OCI-LY1 (cell line): ENCODE measurements around the gene RCC1.

Experiments used
- H2AFZ ChIP-seq: fragments of 200-600 bp; sonication (generic), shearing (Covaris generic); 2 replicates; pipeline ENCODE4 v1.6.0; 2014; ENCODE audit warnings: antibody characterized with exemption, mild to moderate bottlenecking, low read length
- H3F3A ChIP-seq: fragments of 200-600 bp; sonication (generic), shearing (Covaris generic); 2 replicates; pipeline ENCODE4 v1.6.0; 2014; ENCODE audit warnings: mild to moderate bottlenecking, antibody characterized with exemption, low read length, moderate library complexity; ENCODE audit not compliant: insufficient read depth
- H3K27ac ChIP-seq: fragments of 200-600 bp; sonication (generic); 2 replicates; pipeline ENCODE4 v1.5.1; 2014; ENCODE audit warnings: low read length, mixed run types, mild to moderate bottlenecking, low read depth; ENCODE audit not compliant: poor library complexity, severe bottlenecking
- H3K27me3 ChIP-seq: fragments of 200-600 bp; sonication (generic); 2 replicates; pipeline ENCODE4 v1.6.0; 2014; ENCODE audit warnings: antibody characterized with exemption, mild to moderate bottlenecking, low read length, moderate library complexity; ENCODE audit not compliant: insufficient read depth
- H3K36me3 ChIP-seq: fragments of 200-600 bp; sonication (generic); 2 replicates; pipeline ENCODE4 v1.6.1; 2014; ENCODE audit warnings: mild to moderate bottlenecking, antibody characterized with exemption, low read length, moderate library complexity, mixed read lengths; ENCODE audit not compliant: insufficient read depth
- H3K4me1 ChIP-seq: fragments of 200-600 bp; sonication (generic); 2 replicates; pipeline ENCODE4 v1.5.1; 2014; ENCODE audit warnings: mild to moderate bottlenecking, low read length, moderate library complexity; ENCODE audit not compliant: insufficient read depth, severe bottlenecking
- H3K4me2 ChIP-seq: fragments of 200-600 bp; sonication (generic), shearing (Covaris generic); 2 replicates; pipeline ENCODE4 v1.6.1; 2014; ENCODE audit warnings: low read length
- H3K4me3 ChIP-seq: fragments of 200-600 bp; sonication (generic); 2 replicates; pipeline ENCODE4 v1.5.1; 2014; ENCODE audit warnings: low read length, low read depth, mild to moderate bottlenecking, mixed read lengths; ENCODE audit not compliant: poor library complexity, severe bottlenecking
- H3K79me2 ChIP-seq: fragments of 200-600 bp; shearing (Covaris generic); 2 replicates; pipeline ENCODE4 v1.6.1; 2016; ENCODE audit warnings: mixed run types, low read length, mixed read lengths; ENCODE audit not compliant: insufficient read depth
- H3K9ac ChIP-seq: fragments of 200-600 bp; sonication (generic), shearing (Covaris generic); 2 replicates; pipeline ENCODE4 v1.6.1; 2014; ENCODE audit warnings: mild to moderate bottlenecking, low read length, mixed read lengths
- H3K9me2 ChIP-seq: fragments of 200-600 bp; sonication (generic), shearing (Covaris generic); 2 replicates; pipeline ENCODE4 v1.6.1; 2014; ENCODE audit warnings: low read depth, mild to moderate bottlenecking, low read length, mixed read lengths
- H3K9me3 ChIP-seq: fragments of 200-600 bp; shearing (Covaris generic); 2 replicates; pipeline ENCODE4 v1.6.1; 2014; ENCODE audit warnings: low read length, mixed read lengths
- H4K20me1 ChIP-seq: fragments of 200-600 bp; sonication (generic), shearing (Covaris generic); 2 replicates; pipeline ENCODE4 v1.6.0; 2016; ENCODE audit warnings: mild to moderate bottlenecking, low read length; ENCODE audit not compliant: insufficient read depth
- CTCF ChIP-seq: fragments of 200-600 bp; sonication (generic), shearing (Covaris generic); IDR thresholded peaks from 2 replicates; pipeline ENCODE4 v1.5.1; 2017; ENCODE audit warnings: mild to moderate bottlenecking, antibody characterized with exemption, low read length, moderate library complexity, mixed read lengths
- EZH2 ChIP-seq: fragments of 200-600 bp; sonication (generic), shearing (Covaris generic); IDR thresholded peaks from 2 replicates; pipeline ENCODE4 v1.8.0; 2017; ENCODE audit warnings: borderline replicate concordance, mixed run types, mild to moderate bottlenecking, antibody characterized with exemption, low read length, moderate library complexity, mixed read lengths

The RCC1 gene

GRCh38 chr1:28564310-28564709, 58.5 kb downstream of the RCC1 start:
- Histone ChIP-seq H3K79me2 (no peaks in the 10 kb centered on the region), H3K4me1 (no peaks in the 10 kb centered on the region), H3F3A (no peaks in the 10 kb centered on the region), H3K27ac (no peak overlapping the region), H3K9me2 (no peaks in the 10 kb centered on the region), H3K4me3 (no peak overlapping the region), H3K9me3 (no peaks in the 10 kb centered on the region), H2AFZ (no peak overlapping the region), H3K4me2 (no peak overlapping the region), H3K36me3 (peaks cover 85% of the 10 kb centered on the region), H4K20me1 (no peaks in the 10 kb centered on the region), H3K27me3 (no peaks in the 10 kb centered on the region), H3K9ac (no peak overlapping the region)
- TF ChIP-seq EZH2 (no peak), CTCF (no peak)

- Histone ChIP-seq H3K79me2 (no peaks in the 10 kb centered on the region), H3K27me3 (no peaks in the 10 kb centered on the region), H3K9me2 (no peaks in the 10 kb centered on the region), H3K9ac (no peak overlapping the region), H3F3A (no peaks in the 10 kb centered on the region), H3K9me3 (no peaks in the 10 kb centered on the region), H3K27ac (no peak overlapping the region), H4K20me1 (no peaks in the 10 kb centered on the region), H3K4me3 (no peak overlapping the region), H3K4me2 (no peak overlapping the region), H3K4me1 (no peaks in the 10 kb centered on the region), H3K36me3 (peaks cover 79% of the 10 kb centered on the region), H2AFZ (no peak overlapping the region)
- TF ChIP-seq CTCF (no peak), EZH2 (no peak)
Observed at GRCh38 chr1:28565040-28565439, 59.2 kb downstream of the RCC1 start.

GRCh38 chr1:28565726-28566125, 59.9 kb downstream of the RCC1 start:
- Histone ChIP-seq H3K27ac (no peak overlapping the region), H4K20me1 (no peaks in the 10 kb centered on the region), H3K36me3 (peaks cover 79% of the 10 kb centered on the region), H3K4me2 (no peak overlapping the region), H3K4me1 (no peaks in the 10 kb centered on the region), H3K27me3 (no peaks in the 10 kb centered on the region), H3K9me3 (no peaks in the 10 kb centered on the region), H3K9ac (no peak overlapping the region), H3K4me3 (no peak overlapping the region), H3F3A (no peaks in the 10 kb centered on the region), H3K9me2 (no peaks in the 10 kb centered on the region), H2AFZ (no peak overlapping the region), H3K79me2 (no peaks in the 10 kb centered on the region)
- TF ChIP-seq CTCF: no peak
- TF ChIP-seq EZH2: no peak
